ENCODE data around the gene SHPK.

The SHPK gene

DNA sequence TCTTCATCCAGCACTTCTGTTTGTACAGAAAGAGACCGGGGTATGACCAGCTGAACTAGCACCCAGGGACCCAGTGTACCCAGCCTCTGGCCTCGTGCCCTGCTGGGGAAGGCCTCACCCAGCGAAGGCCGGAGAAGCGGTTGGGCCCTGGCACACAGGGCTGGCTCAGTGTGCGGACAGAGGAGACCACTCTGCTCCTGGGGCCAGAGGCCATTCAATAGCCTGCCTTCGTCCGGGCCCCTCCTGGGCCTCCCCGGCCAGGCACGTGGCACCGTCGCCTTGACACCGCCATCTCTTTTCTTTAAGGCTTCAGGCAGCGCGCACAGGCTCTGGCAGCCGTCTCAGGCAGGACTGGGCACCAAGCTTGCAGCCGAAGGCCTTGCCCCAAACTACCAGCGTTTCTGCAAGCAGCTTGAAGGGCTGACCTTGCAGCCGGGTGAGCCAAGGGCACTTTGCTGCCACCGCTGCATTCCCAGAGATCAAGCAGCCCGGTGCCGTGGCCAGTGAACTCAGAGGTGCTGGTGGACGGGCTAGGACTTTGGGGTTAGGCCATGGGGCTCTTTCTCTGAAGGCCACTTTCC is 24.4 kb upstream of the SHPK start:
- peak in 19 of 56 donors; percentile 12 to 64 (median 41) for DNase-seq

DNA sequence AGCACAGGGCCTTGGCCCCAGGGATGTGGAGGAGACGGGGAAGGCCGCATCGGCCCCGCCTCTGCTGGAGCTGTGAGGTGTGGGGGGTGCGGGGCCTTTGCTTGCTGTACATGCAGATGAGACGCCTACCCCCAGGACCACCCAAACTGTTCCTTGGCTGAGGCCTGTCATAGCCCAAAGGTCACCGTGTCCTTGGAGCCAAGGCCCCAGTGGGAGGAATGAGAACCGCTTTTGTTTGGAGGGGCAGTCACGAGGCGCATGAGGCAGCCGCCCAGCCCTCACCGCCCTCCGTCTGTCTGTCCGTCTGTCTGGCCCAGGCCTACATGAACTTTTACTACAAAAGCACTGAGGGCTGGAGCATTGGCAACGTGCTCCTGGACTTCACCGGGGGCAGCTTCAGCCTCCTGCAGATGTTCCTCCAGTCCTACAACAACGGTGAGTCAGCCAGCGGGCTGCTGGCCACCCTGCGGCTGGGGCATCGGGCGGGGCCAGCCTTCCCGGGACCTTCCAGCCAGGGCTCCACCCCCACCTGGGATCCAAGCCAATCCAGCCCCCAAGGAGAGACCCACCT is 23.6 kb upstream of the SHPK start:
- DNase-seq, result peak in 25 of 56 donors; percentile 16 to 63 (median 39)

DNA sequence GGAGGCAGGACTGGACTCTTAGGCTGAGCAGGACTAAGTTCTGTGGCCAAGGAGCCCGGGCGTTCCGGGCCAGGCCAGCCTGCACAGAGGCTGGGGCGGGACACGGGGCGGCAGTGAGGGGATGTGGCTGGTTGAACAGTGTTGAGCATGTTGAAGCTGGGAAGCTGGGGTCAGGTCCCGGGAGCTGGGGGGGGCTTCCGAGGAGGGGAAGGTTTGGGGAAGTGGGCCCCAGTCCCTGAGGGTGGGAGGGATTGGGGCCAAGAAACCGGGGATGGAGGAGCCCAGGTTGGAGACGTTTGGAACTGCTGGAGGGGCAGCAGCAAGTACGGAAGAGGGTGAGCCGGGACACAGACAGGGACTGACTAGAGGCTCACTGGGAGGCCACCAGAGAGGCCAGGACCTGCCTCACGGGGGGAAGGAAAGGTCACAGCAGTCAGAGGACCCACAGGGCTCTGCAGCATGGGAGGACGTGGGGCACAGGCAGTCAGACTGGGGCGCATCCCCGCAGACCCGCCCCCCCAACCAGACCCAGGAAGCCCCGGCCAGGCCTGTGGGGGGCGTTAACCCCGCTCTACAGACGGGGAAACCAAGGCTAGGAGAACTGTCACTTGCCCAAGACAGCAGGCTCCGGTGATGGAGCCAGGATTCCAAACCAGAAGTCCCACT is 22.9 kb upstream of the SHPK start:
- no peak for DNase-seq

DNA sequence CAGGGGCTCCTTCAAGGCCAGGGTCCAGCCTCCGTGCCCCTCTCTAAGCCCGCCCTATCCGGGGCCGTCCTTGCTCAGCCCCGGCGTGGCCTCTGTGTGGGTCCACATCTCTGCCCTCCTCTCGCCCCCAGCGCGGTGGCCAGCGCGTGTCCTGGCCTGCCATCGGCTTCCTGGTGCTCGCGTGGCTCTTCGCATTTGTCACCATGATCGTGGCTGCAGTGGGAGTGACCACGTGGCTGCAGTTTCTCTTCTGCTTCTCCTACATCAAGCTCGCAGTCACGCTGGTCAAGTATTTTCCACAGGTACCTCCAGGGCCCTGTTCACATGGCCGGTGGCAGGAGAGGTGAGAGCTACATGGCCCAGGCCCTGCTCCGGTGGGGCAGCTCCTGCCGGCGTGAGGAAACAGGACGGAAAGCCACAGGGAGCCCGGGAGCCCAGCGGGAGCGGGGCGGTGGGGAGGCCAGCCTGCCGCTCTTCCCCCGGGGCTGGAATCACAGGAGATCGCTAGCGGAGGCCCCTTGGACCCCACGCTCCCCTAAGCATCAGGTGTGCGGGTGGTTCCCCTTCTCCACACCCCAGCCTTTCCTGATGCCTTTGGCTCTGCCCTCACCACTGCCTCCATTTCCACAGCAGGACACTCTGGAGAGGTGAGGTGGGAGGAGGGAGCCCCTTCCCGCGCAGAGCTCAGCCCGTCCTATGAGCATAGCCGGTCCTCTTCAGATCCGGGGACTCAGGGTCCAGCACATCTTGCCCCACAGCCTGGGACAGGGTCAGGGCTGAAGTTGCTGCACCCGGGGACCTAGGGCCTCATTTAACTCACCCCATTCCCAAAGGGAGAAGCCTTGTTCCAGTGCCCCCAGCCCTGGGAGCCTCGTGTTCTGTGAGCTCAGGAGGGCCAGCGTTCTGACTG is 22.1 kb upstream of the SHPK start:
- peak in 13 of 56 donors; percentile 12 to 42 (median 24) for DNase-seq

DNA sequence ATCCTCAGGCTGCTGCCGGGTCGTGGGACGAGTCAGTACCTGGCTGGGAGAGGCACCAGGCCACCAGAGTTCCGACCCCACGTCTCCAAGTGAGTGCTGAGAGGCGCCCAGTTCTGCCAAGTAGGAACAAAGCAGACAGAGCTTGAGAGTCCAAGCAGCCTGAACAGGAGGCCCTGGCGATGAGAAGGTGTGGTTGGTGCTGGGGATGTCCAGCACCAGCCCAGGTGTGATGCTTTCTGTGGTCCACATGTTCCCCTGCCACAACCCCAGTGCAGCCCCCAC is 21.5 kb upstream of the SHPK start:
- DNase-seq, result no peak

DNA sequence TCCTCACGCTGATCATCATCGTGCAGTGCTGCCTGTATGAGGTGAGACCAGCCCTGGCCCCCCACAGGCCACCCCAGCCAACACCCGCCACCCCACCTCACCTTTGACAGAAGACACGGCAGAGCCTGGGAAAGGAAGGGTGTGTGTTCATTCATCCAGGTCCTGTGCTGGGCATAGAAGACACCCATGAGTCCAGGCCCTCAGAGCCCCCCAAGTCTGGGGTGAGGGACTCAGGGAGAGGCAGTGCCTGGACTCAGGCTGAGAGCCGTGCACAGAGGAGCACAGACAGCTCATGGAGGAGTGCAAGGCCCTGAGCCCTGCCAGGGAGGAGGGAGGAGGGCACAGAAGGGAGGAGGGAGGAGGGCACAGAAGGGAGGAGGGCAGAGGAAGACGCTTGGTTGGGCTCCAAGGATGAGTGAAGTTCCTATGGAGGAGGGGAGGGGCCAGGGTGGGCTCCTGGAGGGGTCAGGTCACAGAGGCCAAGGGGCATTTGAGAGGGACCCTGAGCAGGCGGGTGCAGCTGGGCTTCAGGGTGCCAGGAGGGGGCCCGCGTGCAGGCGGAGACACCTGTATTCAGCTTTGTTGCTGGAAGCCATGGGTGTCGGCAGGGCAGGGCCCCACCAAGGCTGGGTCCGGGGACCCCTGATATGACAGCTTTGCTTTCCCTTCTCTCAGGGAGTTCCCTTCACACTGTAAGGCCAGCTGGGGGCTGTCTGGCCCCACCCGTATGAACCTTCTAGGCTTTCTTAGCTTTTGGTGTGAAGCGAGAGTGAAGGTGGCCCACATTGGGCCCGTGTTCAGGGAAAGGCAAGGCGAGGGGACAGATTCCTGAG is 20.9 kb upstream of the SHPK start:
- no peak for DNase-seq

DNA sequence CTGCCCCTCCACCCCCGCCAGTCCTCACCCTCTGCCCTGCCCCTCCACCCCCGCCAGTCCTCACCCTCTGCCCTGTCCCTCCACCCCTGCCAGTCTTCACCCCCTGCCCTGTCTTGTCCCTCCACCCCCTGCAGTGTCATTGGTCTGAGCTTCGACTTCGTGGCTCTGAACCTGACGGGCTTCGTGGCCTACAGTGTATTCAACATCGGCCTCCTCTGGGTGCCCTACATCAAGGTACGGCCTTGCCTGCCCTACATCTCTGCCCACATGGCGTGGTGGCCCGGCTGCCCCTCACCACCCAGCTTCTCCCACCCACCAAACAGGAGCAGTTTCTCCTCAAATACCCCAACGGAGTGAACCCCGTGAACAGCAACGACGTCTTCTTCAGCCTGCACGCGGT is 20.3 kb upstream of the SHPK start:
- no peak for DNase-seq

DNA sequence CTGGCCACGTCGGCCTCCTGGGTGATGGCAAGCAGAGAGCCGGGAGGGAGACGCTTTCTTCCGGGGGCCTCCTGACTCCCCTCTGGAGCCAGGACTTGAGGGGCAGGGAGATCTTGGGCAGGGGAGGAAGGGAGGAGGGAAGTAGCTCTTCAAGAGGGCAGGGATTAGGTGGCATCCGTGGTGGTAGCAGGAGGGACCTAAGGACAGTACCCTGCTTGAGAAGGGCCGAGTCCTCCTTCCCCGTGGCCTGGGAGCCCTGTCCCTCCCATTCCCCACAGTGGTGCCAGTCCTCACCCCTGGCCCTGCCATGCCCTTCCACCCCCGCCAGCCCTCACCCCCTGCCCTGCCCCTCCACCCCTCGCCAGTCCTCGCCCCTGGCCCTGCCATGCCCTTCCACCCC is 19.7 kb upstream of the SHPK start:
- no peak for DNase-seq

DNA sequence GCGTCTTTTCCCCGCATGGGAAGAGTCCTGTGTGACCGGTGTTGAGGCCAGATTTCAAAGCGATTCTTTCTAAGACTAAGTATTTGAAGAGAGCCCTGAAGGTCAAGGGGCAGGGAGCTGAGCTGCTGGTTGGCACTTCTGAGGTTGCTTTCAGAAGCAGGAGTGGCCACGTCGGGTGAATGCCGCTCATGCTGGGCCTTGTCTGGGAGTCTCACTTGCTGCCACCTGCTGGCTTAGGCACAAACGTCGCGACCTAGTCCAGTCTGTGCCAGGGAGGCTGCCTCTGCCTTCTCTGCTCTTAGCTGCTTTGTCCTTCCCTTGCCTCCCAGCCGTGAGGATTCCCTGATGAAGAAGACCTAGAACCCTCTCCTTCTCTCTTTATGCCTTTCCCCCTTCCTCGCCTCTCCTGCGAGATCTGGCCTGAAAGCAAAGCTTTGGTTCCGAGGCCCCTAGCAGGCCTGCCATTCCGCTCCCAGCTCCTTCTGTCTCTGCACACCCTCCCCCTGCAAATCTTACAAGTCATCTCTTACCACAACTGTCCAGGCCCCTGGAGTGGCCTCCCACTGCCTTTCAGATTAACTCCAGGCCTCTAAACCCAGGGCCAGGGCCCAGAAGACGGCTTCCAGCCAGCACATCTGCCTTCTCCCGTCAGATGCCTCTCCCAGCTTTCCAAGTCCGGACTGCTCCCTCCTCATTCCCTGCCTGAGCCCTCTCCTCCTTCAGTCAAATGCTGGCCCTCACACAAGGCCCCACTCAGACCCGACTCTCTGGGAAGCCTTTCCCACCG is 11.9 kb upstream of the SHPK start:
- peak in 41 of 56 donors; percentile 14 to 78 (median 46) for DNase-seq

DNA sequence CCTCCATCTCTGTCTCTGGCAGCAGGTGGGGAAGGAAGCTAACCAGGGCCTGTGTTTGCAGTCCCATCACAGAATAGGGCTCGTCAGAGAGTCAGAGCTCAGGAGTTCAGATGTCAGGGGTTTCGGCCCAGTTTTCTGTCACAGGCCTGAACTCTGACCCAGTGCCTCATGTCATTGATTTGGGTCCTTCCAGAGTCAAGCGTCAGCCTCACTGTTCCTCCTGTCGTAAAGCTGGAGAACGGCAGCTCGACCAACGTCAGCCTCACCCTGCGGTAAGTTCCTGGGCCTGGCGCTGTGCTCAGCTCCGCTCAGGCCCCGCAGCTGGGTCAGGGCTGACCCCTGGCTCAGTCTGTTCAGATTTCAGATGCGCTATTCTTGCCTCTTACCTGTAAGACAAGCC is 11.2 kb upstream of the SHPK start:
- no peak for DNase-seq

DNA sequence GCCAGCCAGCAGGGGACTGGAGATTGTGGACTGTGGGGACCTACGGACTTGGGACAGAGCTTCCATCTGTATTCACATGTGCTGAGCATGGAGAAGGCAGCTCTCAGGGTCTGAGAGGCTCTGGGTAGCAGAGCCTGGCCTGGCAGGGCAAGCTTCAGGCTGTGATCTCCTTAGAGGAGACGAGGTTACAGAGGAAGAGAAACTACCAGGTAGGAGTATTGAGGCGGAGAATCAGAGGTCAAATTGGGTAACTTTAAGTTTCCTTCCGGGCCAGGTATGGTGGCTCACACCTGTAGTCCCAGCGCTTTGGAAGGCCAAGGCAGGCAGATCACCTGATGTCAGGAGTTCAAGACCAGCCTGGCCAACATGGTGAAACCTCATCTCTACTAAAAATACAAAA is 9.3 kb upstream of the SHPK start:
- DNase-seq, result no peak

DNA sequence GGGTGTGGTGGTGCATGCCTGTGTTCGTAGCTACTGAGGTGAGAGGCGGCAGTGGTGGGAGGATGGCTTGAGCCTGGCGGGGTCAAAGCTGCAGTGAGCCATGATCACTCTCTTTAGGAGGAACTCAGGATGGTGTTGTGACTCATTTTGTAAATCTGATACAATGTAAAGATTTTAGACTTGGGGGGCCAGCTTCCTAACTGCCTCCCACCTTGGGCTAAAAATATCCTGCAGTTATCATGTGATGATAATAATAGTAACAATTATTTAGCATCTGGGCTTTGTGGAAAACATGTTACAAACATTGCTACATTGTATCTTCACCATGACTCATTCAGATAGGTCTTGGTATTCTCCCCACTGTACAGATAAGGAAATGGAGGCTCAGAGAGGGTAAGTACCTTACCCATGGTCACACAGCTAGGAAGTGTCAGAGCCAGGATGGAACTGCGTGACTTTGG is 7.9 kb upstream of the SHPK start:
- DNase-seq, result no peak

DNA sequence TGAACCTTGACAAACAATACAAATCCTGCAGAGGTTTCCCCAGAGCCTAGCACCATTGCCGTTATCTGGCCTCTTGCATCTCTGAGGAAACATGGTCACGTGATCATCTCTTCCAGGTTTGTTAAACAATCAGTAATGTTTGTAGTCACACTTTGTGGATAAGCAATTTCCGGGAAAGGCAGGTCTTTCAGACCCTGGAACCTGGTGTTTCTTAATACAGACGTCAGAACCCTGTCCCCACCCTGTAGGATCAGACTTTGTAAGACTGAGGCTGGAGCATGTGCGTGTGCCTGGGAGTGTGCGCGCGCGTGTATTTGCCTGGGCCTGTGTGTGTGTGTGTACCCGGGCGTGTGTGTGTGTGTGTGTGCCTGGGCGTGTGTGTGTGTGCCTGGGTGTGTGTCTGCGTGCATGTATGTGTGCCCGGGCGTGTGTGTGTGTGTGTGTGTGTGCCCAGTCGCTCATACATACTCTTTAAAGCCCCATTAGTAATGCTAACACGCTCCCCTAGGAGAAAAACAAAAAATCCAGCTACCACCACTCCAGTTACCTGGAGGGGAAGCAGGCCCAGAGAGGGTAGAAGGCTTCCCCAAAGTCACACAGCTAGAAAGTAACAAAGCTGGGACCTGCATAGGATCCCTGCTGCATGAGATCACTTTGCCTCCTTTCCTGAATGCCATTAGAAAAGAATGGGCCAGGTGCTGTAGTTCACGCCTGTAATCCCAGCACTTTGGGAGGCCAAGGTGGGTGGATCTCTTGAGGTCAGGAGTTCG is 5.9 kb upstream of the SHPK start:
- DNase-seq, result no peak

DNA sequence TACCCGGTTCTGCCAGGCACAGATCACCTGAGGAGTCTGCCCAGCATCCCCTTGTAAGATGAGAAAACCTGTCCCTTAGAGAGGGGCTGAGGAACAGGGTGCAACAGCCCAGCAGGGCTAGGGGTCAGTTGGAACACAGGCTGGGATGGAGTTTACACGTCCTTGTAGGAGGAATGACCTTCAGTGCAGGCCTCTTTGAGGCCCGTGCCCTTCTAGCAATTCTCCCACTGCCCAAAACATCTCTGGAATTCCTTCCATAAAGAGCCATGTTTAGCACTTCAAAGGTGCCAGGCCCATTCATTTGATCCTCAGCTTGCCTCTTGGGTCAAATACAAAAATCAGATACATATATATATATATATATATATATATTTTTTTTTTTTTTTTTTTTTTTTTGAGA is 5.0 kb upstream of the SHPK start:
- no peak for DNase-seq

DNA sequence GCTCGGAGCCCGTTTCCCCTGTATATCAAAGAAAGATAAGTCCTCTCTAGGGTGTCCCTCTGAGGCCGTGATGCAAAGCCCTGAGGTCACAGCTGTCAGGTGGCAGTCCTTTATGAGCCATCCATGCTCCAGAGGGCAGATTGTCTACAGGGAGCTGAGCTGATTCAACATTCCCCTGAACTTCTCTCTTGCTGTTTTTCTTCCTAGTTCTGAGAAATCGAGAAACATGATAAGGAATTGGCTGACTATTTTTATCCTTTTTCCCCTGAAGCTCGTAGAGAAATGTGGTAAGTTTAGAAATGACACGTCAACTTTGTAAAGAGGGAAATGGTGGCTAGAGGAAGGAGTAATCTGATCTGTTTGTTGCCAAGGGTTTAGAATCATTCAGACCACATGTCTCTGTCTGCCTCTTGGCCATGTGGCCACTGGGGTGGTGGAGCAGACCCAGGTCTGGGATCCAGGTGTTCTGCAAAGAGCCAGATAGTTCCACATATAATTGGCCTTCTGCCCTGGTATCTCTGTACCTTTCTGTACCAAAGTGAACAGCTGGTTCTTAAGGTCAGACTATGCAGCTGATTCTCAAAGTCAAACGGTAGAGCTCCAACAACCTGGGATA is 4.0 kb upstream of the SHPK start:
- DNase-seq, result no peak

DNA sequence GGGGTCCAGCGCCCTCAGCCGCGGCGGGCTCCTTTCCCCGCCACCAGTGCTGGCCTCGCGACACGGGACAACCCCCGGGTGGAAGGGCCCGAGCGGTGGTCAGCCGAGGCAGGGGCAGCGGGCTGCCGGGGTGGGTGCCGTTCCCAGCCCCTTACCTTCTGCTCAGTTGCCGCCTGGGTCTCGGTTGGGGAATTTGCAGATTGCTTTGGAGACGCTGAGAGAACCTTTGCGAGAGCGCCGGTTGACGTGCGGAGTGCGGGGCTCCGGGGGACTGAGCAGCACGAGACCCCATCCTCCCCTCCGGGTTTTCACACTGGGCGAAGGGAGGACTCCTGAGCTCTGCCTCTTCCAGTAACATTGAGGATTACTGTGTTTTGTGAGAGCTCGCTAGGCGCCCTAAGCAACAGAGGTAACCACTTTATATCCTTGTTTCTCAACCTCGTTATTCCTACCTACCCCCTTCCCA is 891 bp upstream of the SHPK start:
- DNase-seq, result peak in 2 of 56 donors; percentile 59 to 64

DNA sequence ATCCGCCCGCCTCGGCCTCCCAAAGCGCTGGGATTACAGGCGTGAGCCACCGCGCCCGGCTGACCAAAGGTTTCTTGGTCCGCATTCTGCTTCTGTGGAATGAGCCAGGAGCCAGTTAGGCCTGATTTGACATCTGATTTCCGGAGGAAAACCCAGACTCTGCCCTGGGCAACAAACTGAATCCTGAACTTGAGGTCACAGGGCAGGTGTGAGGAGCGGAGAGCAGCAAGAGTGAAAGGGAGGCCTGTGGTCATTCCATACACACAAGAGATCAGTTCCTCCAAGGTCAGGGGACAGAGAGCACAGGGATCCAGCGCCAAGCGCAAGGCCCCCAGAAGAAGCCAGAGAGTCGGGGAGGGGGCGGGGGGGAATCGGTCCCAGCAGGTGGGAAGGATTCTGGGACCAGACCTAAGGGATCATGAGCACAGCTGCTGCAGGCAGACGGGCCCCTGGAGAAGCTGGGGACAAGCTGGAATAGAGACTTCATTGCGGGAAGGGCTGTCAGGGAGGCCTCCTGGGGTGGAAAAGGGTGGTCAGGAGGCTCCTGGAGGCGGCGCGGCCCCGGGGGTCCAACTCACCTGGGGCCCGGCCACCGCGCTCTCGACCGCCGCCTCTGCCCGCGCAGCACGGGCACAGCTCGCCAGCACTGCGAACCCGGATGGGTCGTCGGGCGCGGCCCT is 436 bp downstream of the SHPK start:
- DNase-seq, result no peak

DNA sequence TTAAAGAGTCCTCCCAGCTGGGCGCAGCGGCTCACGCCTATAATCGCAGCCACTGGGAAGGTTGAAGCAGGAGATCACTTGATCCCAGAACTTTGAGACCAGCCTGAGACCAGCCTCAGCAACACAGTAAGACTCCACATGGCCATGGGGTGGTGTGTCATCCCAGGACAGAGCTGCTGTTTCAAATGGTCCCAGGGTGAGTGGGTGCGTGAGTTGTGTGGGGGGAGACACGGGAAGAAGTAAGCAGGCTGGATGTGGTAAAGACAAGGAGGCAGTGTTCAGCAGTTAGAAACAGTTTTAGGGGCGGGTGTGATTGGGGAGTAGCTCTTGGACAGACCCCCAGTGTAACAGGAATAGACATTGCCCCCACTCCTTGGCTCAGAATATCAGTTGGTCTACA is 3.8 kb downstream of the SHPK start:
- DNase-seq, result no peak
